Right ventricle myocardium inferior (tissue), 1 donor: ENCODE results near the gene KRTAP10-1. TPM values are rescaled to one million over a fixed set of nuclear protein-coding genes. Genes with fewer than 3 reads are reported as not detected.
A peak's percentile ranks its signal among the peaks of the same experiment; 100 is the strongest.
"Not testable (repeated sequence)": the region's sequence is repeated elsewhere in the genome, so short reads cannot be mapped to it uniquely, and the experiment has no call there.

Source experiments
- ATAC-seq: fragments of 200-7000 bp; cut with Tn5 transposase; one replicate; pipeline ENCODE4 v1.9.1; 2020; ENCODE audit warnings: mild to moderate bottlenecking, moderate library complexity
- DNase-seq: peaks from one replicate; pipeline ENCODE4 v3.0.0; 2021; ENCODE audit errors: missing footprints
- intact Hi-C: fragments of 100-400 bp; cut with DNase I; formaldehyde crosslinking; loops from one replicate; pipeline ENCODE4 v1.11.0; 2022
- total RNA-seq: library from RNA; stranded (reverse); fragmentation: NEBNext Ultra II Directional; extraction: Animal tissue kit (Norgen Biotek cat#: 25700); gene quantifications from one replicate; pipeline ENCODE4 v1.2.1, GENCODE V29; 2021
- donor health status: DM: no; HTN: yes; CAD: no; lungs with severe emphysema.

KRTAP10-1 gene
- total RNA-seq, 1 donor from 2014 or later, result not detected

DNA sequence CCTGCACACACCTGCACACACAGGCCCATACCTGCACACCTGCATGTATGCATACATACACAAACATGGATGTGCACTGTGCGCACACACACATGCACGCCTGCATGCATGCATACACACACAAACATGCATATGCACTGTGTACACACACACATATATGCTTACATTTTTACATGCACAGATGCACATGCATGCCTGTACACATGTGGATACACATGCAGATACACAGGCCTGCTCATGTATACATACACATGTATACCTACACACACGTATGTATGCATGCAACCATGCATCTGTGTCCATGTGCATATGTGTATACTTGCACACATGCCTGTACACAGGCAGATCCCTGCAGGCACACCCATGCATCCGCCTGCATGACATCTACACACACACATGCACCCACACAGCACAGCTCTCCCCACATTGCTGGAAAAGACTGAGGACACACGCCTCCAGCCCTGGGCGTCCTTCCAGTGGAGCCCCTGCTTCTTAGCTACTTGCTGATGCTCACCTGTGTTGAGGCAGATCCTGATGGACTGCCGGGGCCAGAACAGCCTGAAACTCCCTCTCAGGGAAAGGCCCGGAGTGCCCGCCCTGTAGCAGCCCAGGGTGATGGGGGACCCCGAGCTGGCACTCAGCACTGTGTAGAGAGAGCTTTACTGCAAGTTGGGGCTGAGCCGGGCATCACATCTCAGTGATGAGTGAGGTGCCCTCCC is 28.6 kb downstream of the KRTAP10-1 start:
- ATAC-seq, result no peak
- intact Hi-C loops, result loop anchor here (10.0 kb wide), 3 partner anchors 233 to 403 kb away; no protein-coding TSS in a partner anchor
- DNase-seq, result no peak

GRCh38 chr21:44510508-44511218 is 29.3 kb downstream of the KRTAP10-1 start:
- intact Hi-C loops, result loop anchor here (10.0 kb wide), 3 partner anchors 234 to 404 kb away; no protein-coding TSS in a partner anchor
- ATAC-seq (peak; percentile 40), DNase-seq (peak; percentile 78)

DNA sequence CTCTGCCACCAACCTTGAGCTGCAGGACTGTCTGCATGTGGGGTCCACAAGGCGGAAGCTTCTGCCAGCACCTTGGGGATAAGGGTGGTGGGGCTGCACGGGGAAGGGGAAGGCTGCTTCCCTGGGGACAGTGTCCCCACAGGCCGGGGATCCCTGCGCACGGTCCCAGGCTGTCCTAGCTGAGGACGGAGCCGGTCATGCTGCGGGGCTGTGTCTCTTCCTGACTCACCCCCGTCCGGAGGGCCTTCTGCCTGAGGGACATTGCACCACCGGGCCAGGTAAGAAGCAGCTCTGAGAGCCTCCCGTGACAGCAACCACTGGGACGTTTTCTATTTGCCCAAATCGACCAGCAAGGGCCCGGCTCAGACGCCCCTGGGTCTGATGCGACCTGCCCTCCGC is 29.9 kb downstream of the KRTAP10-1 start:
- DNase-seq (no peak), ATAC-seq (no peak)
- intact Hi-C loops, result loop anchor here (10.0 kb wide), 3 partner anchors 235 to 405 kb away; no protein-coding TSS in a partner anchor

DNA sequence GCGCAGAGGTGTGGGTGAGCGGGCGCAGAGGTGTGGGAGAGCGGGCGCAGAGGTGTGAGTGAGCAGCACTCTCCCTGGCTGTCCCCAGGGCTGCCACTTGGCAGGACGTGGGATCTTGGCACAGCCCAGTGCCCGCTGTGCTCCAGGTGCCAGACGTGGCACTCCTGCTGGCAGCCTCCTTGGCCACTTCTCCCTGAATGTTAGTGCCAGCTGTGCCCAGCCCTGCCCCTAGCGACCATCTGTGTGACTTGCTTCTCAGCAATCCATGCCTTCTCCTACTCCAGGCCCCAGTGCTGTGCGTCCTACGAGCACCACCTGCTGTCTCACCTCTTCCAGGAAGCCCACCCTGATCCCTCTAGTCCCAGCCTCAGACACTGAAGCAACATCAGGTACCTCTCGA is 30.5 kb downstream of the KRTAP10-1 start:
- ATAC-seq (peak; percentile 91), DNase-seq (no peak)
- intact Hi-C loops, result no loop called here

GRCh38 chr21:44508711-44509445 is 31.1 kb downstream of the KRTAP10-1 start:
- intact Hi-C loops, result no loop called here
- DNase-seq, result no peak
- ATAC-seq, result no peak

DNA sequence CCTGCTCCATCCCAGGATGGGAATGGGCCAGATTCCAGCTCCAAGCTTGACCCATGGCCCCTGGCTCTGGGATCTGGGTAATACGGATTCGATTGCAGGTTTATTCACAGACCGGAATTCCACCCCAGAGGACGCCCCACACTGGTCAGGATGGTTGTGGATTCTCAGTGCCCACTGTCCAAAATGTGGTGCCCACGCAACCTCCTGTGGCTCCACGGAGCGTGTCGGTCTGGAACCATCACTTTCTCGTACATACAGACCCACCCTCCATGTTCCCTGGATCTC is 31.6 kb downstream of the KRTAP10-1 start:
- intact Hi-C loops, result no loop called here
- DNase-seq (no peak), ATAC-seq (no peak)

GRCh38 chr21:44507673-44508425 is 32.1 kb downstream of the KRTAP10-1 start:
- ATAC-seq (no peak), DNase-seq (no peak)
- intact Hi-C loops, result no loop called here

GRCh38 chr21:44506279-44507255 is 33.4 kb downstream of the KRTAP10-1 start:
- DNase-seq (no peak), ATAC-seq (no peak)
- intact Hi-C loops, result no loop called here

DNA sequence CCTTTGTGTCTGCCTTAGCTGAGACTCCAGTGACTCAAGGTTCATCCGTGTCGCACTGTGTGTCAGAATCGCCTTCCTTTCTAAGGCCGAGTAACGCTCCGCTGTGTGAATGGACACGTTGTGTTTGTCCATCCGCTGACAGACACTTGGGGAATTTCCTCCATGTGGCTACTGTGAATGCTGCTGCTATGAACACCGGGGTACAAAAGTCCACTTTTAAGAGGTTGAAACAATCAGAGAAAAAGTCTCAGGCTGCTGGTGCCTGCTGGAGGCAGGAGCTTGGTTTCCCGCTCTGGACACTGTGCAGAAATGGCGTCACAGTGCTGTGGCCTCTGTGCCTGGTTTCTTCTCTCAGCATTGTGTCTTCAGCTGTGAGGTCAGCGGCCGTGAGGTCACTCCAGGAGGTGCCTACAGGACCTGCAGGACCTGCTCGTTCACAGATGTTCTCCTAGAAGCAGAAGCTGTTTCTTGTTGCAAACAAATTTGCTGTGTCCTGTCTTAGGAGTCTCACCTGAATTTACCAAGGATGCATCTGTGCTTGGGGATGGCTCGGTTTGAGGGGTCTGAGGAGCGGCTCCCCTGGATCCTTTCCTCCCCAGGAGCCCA is 34.2 kb downstream of the KRTAP10-1 start:
- no peak for ATAC-seq
- DNase-seq, result no peak
- intact Hi-C loops, result no loop called here

GRCh38 chr21:44503901-44504399 is 36.0 kb downstream of the KRTAP10-1 start:
- ATAC-seq, result no peak
- DNase-seq, result no peak
- intact Hi-C loops, result no loop called here

DNA sequence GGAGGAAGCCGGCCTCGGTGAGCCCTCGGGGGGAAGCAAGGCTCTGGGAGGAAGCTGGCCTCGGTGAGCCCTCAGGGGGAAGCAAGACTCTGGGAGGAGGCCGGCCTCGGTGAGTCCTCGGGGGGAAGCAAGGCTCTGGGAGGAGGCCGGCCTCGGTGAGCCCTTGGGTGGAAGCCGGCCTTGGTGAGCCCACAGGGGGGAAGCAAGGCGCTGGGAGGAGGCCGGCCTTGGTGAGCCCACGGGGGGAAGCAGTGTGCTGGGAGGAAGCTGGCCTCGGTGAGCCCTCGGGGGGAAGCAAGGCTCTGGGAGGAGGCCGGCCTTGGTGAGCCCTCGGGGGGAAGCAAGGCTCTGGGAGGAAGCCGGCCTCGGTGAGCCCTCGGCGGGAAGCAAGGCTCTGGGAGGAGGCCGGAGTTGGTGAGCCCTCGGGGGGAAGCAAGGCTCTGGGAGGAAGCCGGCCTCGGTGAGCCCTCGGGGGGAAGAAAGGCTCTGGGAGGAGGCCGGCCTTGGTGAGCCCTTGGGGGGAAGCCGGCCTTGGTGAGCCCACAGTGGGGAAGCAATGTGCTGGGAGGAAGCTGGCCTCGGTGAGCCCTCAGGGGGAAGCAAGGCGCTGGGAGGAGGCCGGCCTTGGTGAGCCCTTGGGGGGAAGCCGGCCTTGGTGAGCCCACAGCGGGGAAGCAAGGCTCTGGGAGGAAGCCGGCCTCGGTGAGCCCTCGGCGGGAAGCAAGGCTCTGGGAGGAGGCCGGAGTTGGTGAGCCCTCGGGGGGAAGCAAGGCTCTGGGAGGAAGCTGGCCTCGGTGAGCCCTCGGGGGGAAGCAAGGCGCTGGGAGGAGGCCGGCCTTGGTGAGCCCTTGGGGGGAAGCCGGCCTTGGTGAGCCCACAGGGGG is 36.7 kb downstream of the KRTAP10-1 start:
- intact Hi-C loops, ATAC-seq, DNase-seq: not testable (repeated sequence)

- ATAC-seq (no peak), DNase-seq (no peak)
- intact Hi-C loops, result no loop called here
Measured at GRCh38 chr21:44502171-44502958, 37.6 kb downstream of the KRTAP10-1 start.

GRCh38 chr21:44500111-44500510 is 39.9 kb downstream of the KRTAP10-1 start:
- DNase-seq (no peak), ATAC-seq (no peak)
- intact Hi-C loops, result no loop called here

DNA sequence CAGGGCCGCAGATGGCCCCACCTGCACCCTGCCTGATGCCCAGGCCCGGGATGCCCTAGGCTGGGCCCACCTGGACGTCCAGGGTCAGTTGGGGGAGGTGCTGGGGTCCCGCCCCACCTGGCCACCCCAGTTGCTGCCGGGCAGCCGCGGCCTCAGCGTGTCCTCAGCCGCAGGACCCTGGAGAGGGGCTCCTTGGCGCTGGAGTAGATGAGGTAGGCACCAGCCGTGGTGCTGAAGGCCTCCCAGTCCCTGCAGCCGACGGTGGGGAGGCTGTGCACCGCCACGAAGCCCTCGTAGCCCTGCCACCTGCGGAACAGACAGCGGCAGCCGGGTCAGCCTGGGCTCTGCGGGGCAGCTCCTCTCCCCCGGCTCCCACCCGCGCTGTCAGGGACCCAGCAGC is 40.4 kb downstream of the KRTAP10-1 start:
- ATAC-seq (no peak), DNase-seq (no peak)
- intact Hi-C loops, result no loop called here

GRCh38 chr21:44499211-44499560 is 40.8 kb downstream of the KRTAP10-1 start:
- no peak for DNase-seq
- ATAC-seq, result no peak

More at GRCh38 chr21:44499211-44499560, 40.8 kb downstream of the KRTAP10-1 start:
- intact Hi-C loops, result no loop called here
